Stromal cell of bone marrow (primary cell): ENCODE measurements around the gene SH3RF2.
A peak's percentile ranks its signal among the peaks of the same experiment; 100 is the strongest.
"Not testable (repeated sequence)": the region's sequence is repeated elsewhere in the genome, so short reads cannot be mapped to it uniquely, and the experiment has no call there.

Experiments
- DNase-seq: peaks from one replicate; pipeline ENCODE4 v3.0.0-alpha.2; 2012; ENCODE audit warnings: low read depth

The SH3RF2 gene

GRCh38 chr5:146079695-146080373, 143.5 kb downstream of the SH3RF2 start:
- DNase-seq: peak; percentile 9

GRCh38 chr5:146081556-146081955, 145.2 kb downstream of the SH3RF2 start:
- no peak for DNase-seq

- DNase-seq: no peak
Measured at GRCh38 chr5:146082798-146083197, 146.4 kb downstream of the SH3RF2 start.

DNA sequence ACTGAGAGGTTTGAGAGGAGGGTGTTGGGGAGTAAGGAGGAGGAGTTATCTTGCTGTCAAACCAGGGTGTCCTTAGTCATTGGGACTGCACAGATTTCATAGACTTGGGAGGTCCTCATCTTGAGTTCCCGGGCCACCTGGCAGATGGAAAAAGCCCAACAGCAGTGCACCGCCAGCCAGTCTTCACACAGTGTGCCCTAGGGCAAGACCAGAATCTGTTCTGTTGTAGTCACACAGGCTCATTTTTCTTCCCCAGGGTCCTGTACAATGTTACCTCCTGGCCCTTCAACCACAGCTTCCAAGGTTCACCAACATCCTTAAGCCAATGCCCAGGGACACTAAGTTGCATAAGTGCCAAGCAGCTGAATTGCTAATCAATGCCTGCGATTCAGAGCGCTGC, 148.0 kb downstream of the SH3RF2 start:
- DNase-seq: no peak

- no peak for DNase-seq
Measured at GRCh38 chr5:146088098-146088497, 151.7 kb downstream of the SH3RF2 start.

GRCh38 chr5:146089287-146089686, 152.9 kb downstream of the SH3RF2 start:
- no peak for DNase-seq

- DNase-seq: no peak
Measured at GRCh38 chr5:146091881-146092280, 155.5 kb downstream of the SH3RF2 start.

DNA sequence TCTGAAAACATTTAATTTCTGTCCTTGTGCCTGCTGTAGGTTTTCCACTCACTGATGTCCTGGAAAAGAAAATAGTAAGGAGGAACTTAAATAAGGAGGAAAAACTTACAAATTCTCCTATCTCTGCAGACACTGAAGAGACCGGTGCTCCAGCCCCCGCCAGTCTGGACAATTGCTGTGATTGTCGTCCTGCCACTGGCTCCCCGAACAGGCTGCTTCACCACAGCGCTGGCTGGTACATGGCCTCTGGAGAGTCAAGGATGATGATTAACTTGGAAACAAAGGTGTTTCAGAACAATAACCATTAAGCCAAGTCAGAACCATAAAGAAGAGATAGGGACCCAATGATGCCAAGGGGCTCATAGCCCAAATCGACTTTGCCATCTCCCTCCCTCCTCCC, 161.7 kb downstream of the SH3RF2 start:
- DNase-seq: no peak

- no peak for DNase-seq
Measured at GRCh38 chr5:146101646-146102045, 165.3 kb downstream of the SH3RF2 start.

DNA sequence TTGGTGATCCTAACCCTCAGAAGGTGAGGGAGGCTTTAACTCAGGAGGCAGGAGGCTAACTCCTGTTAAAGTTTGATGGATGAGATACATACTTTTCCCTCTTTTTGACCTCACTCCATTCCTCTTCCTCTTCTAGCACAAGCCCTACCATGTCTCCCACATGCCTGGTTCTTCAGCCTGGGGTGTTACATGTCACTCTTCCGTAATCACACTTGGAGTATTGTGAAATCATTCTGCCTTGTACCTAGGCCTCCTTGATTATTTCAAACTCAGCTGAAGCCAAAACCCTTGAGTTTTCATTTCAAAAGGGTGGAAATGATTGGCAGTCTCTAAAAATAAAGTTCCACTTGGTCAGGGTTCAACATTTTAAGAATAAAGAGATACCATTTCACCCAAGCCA, 167.2 kb downstream of the SH3RF2 start:
- DNase-seq: no peak

DNA sequence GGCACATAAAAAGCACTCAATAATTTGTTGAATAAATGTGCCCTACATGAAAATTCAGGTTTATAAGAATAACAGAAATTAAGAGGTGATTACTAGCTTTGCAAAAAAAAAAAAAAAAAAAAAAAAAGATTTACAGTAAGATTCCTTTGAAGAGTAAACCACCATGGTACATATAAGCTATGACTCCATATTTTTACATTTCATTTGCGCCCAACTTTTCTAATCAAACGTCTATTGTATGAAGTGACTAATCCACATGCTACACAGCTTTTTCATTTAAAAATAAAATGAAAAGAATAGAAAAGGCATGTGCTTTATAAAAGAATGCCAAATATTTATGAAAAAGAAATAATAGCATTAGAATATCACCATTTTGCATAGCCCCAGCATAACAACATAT, 169.1 kb downstream of the SH3RF2 start, which contains the start of gene PLAC8L1:
TSS of gene PLAC8L1 (minus strand) at position 101 of the 400 bp plus-strand sequence. CDS start 1,266 bp downstream, outside the sequence.
- no peak for DNase-seq

DNA sequence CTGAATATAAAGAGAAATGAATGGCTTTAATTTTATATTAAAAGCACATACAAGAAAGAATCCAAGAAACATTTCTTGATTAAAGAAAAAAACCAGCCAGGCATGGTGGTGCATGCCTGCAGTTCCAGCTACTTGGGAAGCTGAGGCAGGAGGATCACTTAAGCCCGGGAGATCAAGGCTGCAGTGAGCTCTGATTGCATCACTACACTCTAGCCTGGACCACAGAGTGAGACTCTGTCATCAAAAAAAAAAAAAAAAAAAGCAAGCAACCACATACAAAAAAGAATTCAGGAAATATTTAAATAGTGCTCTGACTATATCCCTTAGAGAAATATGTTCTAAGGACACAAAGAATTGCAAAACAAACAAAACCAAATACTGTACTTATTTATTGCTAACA, 171.5 kb downstream of the SH3RF2 start:
- peak; percentile 6 for DNase-seq

DNA sequence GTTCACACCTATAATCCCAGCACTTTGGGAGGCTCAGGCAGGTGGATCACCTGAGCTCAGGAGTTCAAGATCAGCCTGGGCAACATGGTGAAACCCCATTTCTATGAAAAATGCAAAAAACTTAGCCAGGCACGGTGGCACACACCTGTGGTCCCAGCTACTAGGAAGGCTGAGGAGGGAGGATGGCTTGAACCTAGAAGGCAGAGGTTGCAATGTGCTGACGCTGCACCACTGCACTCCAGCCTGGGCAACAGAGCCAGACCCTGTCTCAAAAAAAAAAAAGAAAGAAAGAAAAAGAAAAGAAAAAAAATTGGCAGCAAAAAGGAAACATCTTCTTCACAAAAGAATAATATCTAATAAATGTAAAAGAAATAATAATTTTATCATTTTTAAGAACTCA, 172.5 kb downstream of the SH3RF2 start:
- DNase-seq: not testable (repeated sequence)

DNA sequence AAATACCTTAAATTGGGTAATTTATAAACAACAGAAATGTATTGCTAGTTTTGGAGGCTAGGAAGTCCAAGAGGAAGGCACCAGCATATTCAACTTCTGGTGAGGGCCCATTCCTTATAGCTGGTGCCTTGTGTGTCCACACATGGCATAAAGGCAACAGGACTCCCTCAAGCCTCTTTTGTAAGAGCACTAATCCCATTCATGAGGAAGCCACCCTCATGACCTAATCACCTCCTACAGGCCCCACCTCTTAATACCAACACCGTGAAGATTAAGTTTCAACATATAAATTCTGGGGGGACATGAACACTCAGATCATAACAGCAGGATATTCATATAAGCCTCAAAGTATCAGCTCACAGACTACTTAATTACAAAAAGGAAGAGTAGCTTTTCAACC, 173.0 kb downstream of the SH3RF2 start:
- DNase-seq: no peak

DNA sequence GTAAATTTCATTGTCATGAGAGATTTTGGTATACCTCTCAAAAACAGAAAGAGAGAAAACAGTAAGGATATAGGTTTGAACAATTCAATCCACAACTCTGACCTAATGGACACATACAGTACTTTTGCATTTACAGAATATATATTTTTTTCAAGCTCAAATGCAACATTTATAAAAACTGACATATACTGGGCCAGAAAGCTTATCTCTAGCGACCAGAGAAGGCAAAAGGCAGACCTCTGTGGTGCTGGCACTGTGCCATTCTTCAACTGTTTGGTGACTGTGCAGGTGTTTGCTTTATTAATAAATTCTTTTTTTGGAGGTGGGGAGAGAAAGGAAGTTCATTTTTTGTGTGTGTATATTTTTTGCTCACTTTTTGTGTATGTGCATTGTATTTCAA, 175.0 kb downstream of the SH3RF2 start:
- DNase-seq: no peak

- no peak for DNase-seq
Measured at GRCh38 chr5:146112476-146112875, 176.1 kb downstream of the SH3RF2 start.
